HepG2 (cell line): Measurements from ENCODE around the gene TEX14. TPM values are rescaled to one million over a fixed set of nuclear protein-coding genes. Genes with fewer than 3 reads are reported as not detected.
A peak's percentile ranks its signal among the peaks of the same experiment; 100 is the strongest.

Experiments used
- DPF2 ChIP-seq: sonication (generic); formaldehyde crosslinking; IDR thresholded peaks from 2 replicates; pipeline ENCODE4 v1.4.0; 2020; ENCODE audit warnings: mild to moderate bottlenecking, low read depth, missing genetic modification reagents, borderline replicate concordance
- ERF ChIP-seq: IDR thresholded peaks from 2 replicates; pipeline ENCODE4 v1.6.1; 2018; ENCODE audit warnings: missing biosample characterization, missing genetic modification reagents
- MEIS1 ChIP-seq: sonication (generic); formaldehyde crosslinking; IDR thresholded peaks from 2 replicates; pipeline ENCODE4 v1.9.0; 2021; ENCODE audit warnings: mild to moderate bottlenecking, missing genetic modification reagents, moderate library complexity, borderline replicate concordance
- PLRG1 ChIP-seq: fragments of 450-650 bp; conservative IDR thresholded peaks from 2 replicates; pipeline ENCODE4 v1.6.1; 2016
- PRDM4 ChIP-seq: sonication (generic); formaldehyde crosslinking; IDR thresholded peaks from 2 replicates; pipeline ENCODE4 v1.9.0; 2021; ENCODE audit warnings: missing genetic modification reagents, borderline replicate concordance
- SCMH1 ChIP-seq: sonication (generic); formaldehyde crosslinking; IDR thresholded peaks from 2 replicates; pipeline ENCODE4 v1.9.0; 2021; ENCODE audit warnings: missing genetic modification reagents, mild to moderate bottlenecking, borderline replicate concordance
- SOX5 ChIP-seq: IDR thresholded peaks from 2 replicates; pipeline ENCODE4 v1.6.1; 2016; ENCODE audit warnings: borderline replicate concordance
- SPEN ChIP-seq: sonication (generic); formaldehyde crosslinking; IDR thresholded peaks from 2 replicates; pipeline ENCODE4 v1.5.1; 2020; ENCODE audit warnings: low read depth, mild to moderate bottlenecking, missing genetic modification reagents
- ZBTB14 ChIP-seq: sonication (generic); formaldehyde crosslinking; IDR thresholded peaks from 2 replicates; pipeline ENCODE4 v1.4.0; 2020; ENCODE audit warnings: missing genetic modification reagents
- ZBTB34 ChIP-seq: sonication (generic); formaldehyde crosslinking; IDR thresholded peaks from 2 replicates; pipeline ENCODE4 v1.8.0; 2022; ENCODE audit warnings: mild to moderate bottlenecking, missing genetic modification reagents
- ZFP36 ChIP-seq: fragments of 150-350 bp; IDR thresholded peaks from 2 replicates; pipeline ENCODE4 v1.6.1; 2018; ENCODE audit warnings: borderline replicate concordance, low read length, low read depth; ENCODE audit not compliant: partially characterized antibody
- ZNF558 ChIP-seq: sonication (generic); formaldehyde crosslinking; IDR thresholded peaks from 2 replicates; pipeline ENCODE4 v1.9.0; 2022; ENCODE audit warnings: mild to moderate bottlenecking, missing genetic modification reagents, borderline replicate concordance
- ZNF766 ChIP-seq: sonication (generic); formaldehyde crosslinking; IDR thresholded peaks from 2 replicates; pipeline ENCODE4 v1.5.0; 2020; ENCODE audit warnings: missing genetic modification reagents, borderline replicate concordance
- polyA plus RNA-seq, 8 experiments: library from polyadenylated mRNA; depleted of rRNA in 3 of 8; stranded (reverse) in 7 of 8; unstranded in 1 of 8; fragments of >200 nt; fragmentation: Illumina TruSeq in 4 of 8; extraction: Trizol in 4 of 8; gene quantifications; 2 replicates each; pipeline versions ENCODE4 v1.2.1 to v1.2.3, GENCODE V29; 2011 to 2016; ENCODE audit warnings: low read depth in 4 of 8, missing spikeins in 1 of 8, mixed read lengths in 1 of 8; ENCODE audit not compliant: insufficient read depth in 1 of 8
- total RNA-seq, 5 experiments: library from RNA; depleted of rRNA; stranded (reverse); fragments of >200 nt; fragmentation: Illumina TruSeq; extraction: Trizol; gene quantifications; 2 replicates each; pipeline ENCODE4 v1.2.3, GENCODE V29; 2016; ENCODE audit warnings: low read depth in 1 of 5
- TF ChIP-seq, protein P1 (sequence below): sonication (generic); formaldehyde crosslinking; conservative IDR thresholded peaks from 2 replicates; pipeline ENCODE4 v1.4.0; 2020; ENCODE audit warnings: mild to moderate bottlenecking, missing genetic modification reagents, moderate library complexity
- TF ChIP-seq, protein P2 (sequence below): sonication (generic); formaldehyde crosslinking; IDR thresholded peaks from 2 replicates; pipeline ENCODE4 v1.5.0; 2020; ENCODE audit warnings: mild to moderate bottlenecking, missing genetic modification reagents

Gene TEX14
- total and polyA plus RNA-seq, 2 of the 13 experiments (the other 11 are each of a cell fraction or from before 2014, with no cell fraction given) = 0.04 to 0.07 TPM

DNA sequence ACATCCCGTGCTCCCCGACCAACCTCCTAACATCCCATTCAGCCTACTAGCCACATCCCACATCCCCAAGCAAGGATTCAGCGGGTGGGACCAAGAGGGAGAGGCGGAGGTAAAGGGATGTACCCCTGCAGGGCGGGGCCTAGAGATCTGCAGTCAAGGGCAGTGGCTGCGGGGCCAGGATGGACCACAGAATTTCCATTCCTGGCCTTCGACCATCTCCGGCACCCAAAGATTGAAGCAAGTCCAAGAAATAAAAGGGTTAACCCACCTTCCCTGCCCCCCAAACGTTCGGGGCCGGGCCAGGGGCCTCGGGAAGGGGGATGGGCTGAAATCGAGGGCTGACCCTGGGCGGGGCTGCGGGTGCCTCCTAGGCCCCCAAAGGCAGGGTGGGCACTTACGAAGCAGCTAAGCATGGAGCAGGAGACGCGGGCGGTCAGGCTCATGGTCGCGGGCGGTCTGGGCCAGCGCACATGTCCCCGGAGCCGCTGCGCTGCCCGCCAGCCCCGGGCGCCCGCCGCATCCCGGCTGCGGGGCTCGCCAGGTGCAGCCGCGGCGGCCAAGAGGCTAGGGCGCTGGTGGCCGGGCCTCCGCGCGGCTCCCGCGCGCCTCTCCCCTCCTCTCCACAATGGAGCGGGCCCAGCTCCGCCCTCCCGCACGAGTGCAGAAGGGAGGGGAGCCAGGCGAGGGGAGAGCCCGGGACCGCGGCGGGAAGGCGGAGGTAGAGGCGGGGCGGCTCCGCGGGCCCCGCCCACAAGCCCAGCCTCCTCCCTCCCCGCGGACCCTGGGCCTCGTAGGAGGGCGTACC is 177.7 kb downstream of the TEX14 start, which contains the start of gene MTMR4 (continued):
- TF ChIP-seq PRDM4 (CRISPR knock-in tag) = no peak
- TF ChIP-seq ERF (CRISPR knock-in tag) = 0 out of 2 replicates have a peak, but pooled peaks have one; percentile 53
- TF ChIP-seq, protein P1, sequence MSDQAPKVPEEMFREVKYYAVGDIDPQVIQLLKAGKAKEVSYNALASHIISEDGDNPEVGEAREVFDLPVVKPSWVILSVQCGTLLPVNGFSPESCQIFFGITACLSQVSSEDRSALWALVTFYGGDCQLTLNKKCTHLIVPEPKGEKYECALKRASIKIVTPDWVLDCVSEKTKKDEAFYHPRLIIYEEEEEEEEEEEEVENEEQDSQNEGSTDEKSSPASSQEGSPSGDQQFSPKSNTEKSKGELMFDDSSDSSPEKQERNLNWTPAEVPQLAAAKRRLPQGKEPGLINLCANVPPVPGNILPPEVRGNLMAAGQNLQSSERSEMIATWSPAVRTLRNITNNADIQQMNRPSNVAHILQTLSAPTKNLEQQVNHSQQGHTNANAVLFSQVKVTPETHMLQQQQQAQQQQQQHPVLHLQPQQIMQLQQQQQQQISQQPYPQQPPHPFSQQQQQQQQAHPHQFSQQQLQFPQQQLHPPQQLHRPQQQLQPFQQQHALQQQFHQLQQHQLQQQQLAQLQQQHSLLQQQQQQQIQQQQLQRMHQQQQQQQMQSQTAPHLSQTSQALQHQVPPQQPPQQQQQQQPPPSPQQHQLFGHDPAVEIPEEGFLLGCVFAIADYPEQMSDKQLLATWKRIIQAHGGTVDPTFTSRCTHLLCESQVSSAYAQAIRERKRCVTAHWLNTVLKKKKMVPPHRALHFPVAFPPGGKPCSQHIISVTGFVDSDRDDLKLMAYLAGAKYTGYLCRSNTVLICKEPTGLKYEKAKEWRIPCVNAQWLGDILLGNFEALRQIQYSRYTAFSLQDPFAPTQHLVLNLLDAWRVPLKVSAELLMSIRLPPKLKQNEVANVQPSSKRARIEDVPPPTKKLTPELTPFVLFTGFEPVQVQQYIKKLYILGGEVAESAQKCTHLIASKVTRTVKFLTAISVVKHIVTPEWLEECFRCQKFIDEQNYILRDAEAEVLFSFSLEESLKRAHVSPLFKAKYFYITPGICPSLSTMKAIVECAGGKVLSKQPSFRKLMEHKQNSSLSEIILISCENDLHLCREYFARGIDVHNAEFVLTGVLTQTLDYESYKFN (CRISPR knock-in tag) = no peak
- no peak for TF ChIP-seq PLRG1
- TF ChIP-seq SCMH1 (CRISPR knock-in tag) = no peak
- TF ChIP-seq DPF2 = no peak
- TF ChIP-seq ZBTB14 (CRISPR knock-in tag) = no peak
- TF ChIP-seq MEIS1 (CRISPR knock-in tag) = no peak
- no peak for TF ChIP-seq ZBTB34 (CRISPR knock-in tag)
- TF ChIP-seq, protein P2, sequence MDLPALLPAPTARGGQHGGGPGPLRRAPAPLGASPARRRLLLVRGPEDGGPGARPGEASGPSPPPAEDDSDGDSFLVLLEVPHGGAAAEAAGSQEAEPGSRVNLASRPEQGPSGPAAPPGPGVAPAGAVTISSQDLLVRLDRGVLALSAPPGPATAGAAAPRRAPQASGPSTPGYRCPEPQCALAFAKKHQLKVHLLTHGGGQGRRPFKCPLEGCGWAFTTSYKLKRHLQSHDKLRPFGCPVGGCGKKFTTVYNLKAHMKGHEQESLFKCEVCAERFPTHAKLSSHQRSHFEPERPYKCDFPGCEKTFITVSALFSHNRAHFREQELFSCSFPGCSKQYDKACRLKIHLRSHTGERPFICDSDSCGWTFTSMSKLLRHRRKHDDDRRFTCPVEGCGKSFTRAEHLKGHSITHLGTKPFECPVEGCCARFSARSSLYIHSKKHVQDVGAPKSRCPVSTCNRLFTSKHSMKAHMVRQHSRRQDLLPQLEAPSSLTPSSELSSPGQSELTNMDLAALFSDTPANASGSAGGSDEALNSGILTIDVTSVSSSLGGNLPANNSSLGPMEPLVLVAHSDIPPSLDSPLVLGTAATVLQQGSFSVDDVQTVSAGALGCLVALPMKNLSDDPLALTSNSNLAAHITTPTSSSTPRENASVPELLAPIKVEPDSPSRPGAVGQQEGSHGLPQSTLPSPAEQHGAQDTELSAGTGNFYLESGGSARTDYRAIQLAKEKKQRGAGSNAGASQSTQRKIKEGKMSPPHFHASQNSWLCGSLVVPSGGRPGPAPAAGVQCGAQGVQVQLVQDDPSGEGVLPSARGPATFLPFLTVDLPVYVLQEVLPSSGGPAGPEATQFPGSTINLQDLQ = 0 out of 2 replicates have a peak, but pooled peaks have one; percentile 34
- peak; percentile 59; the same call in 1 of the 2 replicates for TF ChIP-seq SOX5 (CRISPR knock-in tag)
- TF ChIP-seq ZFP36 = no peak
- TF ChIP-seq ZNF766 (CRISPR knock-in tag) = no peak
- TF ChIP-seq SPEN (CRISPR knock-in tag) = peak; percentile 72
- TF ChIP-seq ZNF558 = peak; percentile 61; the same call in 1 of the 2 replicates
